ENCODE data around the gene AADACL3.

Gene AADACL3

GRCh38 chr1:12739613-12740012 is 23.7 kb downstream of the AADACL3 start:
- TF ChIP-seq CTCF (conservative IDR thresholded peaks at IDR 0.05) = no peak
- TF ChIP-seq ZFX (IDR thresholded peaks at IDR 0.05) = no peak

GRCh38 chr1:12741946-12742345 is 26.0 kb downstream of the AADACL3 start:
- no peak overlapping the region for H3K27ac ChIP-seq
- TF ChIP-seq ZFX (IDR thresholded peaks at IDR 0.05) = no peak
- TF ChIP-seq CTCF (conservative IDR thresholded peaks at IDR 0.05) = no peak

More at GRCh38 chr1:12739613-12740012, 23.7 kb downstream of the AADACL3 start:
- H3K27ac ChIP-seq = no peak overlapping the region

- H3K27ac ChIP-seq = no peak overlapping the region
- TF ChIP-seq CTCF (conservative IDR thresholded peaks at IDR 0.05) (no peak), ZFX (IDR thresholded peaks at IDR 0.05) (no peak)
Measured at GRCh38 chr1:12745126-12745991, 29.4 kb downstream of the AADACL3 start.

GRCh38 chr1:12745992-12746323 is 30.0 kb downstream of the AADACL3 start, which contains the start of gene CFAP107:
Gene CFAP107 (plus strand): TSS chr1:12746200. CDS start chr1:12746431, 231 bp downstream.
- no peak within 1 kb of the TSS for H3K27ac ChIP-seq
- TF ChIP-seq CTCF (conservative IDR thresholded peaks at IDR 0.05) = no peak
- TF ChIP-seq ZFX (IDR thresholded peaks at IDR 0.05) = no peak

- TF ChIP-seq CTCF (conservative IDR thresholded peaks at IDR 0.05) (no peak), ZFX (IDR thresholded peaks at IDR 0.05) (no peak)
- no peak overlapping the region for H3K27ac ChIP-seq
Measured at GRCh38 chr1:12748778-12749355, 33.0 kb downstream of the AADACL3 start.

GRCh38 chr1:12754738-12755137 is 38.8 kb downstream of the AADACL3 start:
- no peak overlapping the region for H3K27ac ChIP-seq
- TF ChIP-seq ZFX (IDR thresholded peaks at IDR 0.05) (no peak), CTCF (conservative IDR thresholded peaks at IDR 0.05) (no peak)

- no peak for TF ChIP-seq CTCF (conservative IDR thresholded peaks at IDR 0.05)
- no peak for TF ChIP-seq ZFX (IDR thresholded peaks at IDR 0.05)
- H3K27ac ChIP-seq = no peak overlapping the region
Measured at GRCh38 chr1:12756273-12756672, 40.4 kb downstream of the AADACL3 start.

Data from C4-2B (cell line).